Stimulated activated CD8-positive, alpha-beta memory T cell treated with anti-CD3 and anti-CD28 coated beads, Interleukin-7, amount 100 ng/mL, for 1 hour (primary cell): ENCODE results near the gene CDT1.
"Not testable (repeated sequence)": the region's sequence is repeated elsewhere in the genome, so short reads cannot be mapped to it uniquely, and the experiment has no call there.

Experiments used
- DNase-seq, 2 donors: peaks; one replicate each; pipeline ENCODE4 v3.0.0-alpha.2; 2020; ENCODE audit warnings: low read depth in 2 of 2

Gene CDT1

GRCh38 chr16:88816736-88817535, 13.3 kb downstream of the CDT1 start:
- no peak for DNase-seq

GRCh38 chr16:88817785-88818574, 14.4 kb downstream of the CDT1 start:
- DNase-seq: no peak

GRCh38 chr16:88818575-88818874, 14.9 kb downstream of the CDT1 start:
- no peak for DNase-seq

GRCh38 chr16:88819126-88819525, 15.5 kb downstream of the CDT1 start:
- no peak for DNase-seq

GRCh38 chr16:88820385-88821025, 16.9 kb downstream of the CDT1 start:
- no peak for DNase-seq

- no peak for DNase-seq
Measured at GRCh38 chr16:88821168-88821850, 17.7 kb downstream of the CDT1 start.

GRCh38 chr16:88822281-88823040, 18.9 kb downstream of the CDT1 start:
- no peak for DNase-seq

GRCh38 chr16:88823646-88824045, 20.1 kb downstream of the CDT1 start:
- DNase-seq: not testable (repeated sequence)

GRCh38 chr16:88824256-88825077, 20.9 kb downstream of the CDT1 start:
- DNase-seq: no peak

GRCh38 chr16:88825146-88825545, 21.6 kb downstream of the CDT1 start:
- no peak for DNase-seq

- DNase-seq: no peak
Measured at GRCh38 chr16:88826070-88826840, 22.7 kb downstream of the CDT1 start.

- no peak for DNase-seq
Measured at GRCh38 chr16:88827727-88828126, 24.1 kb downstream of the CDT1 start.

- DNase-seq: no peak
Measured at GRCh38 chr16:88828711-88829110, 25.1 kb downstream of the CDT1 start.

- DNase-seq: no peak
Measured at GRCh38 chr16:88830258-88830657, 26.7 kb downstream of the CDT1 start.

GRCh38 chr16:88830783-88831182, 27.2 kb downstream of the CDT1 start:
- DNase-seq: no peak

GRCh38 chr16:88831838-88832237, 28.2 kb downstream of the CDT1 start:
- no peak for DNase-seq

- no peak for DNase-seq
Measured at GRCh38 chr16:88833086-88833485, 29.5 kb downstream of the CDT1 start.

- no peak for DNase-seq
Measured at GRCh38 chr16:88834670-88835069, 31.1 kb downstream of the CDT1 start.

GRCh38 chr16:88835383-88835782, 31.8 kb downstream of the CDT1 start:
- no peak for DNase-seq

- no peak for DNase-seq
Measured at GRCh38 chr16:88835818-88836217, 32.2 kb downstream of the CDT1 start.
